PFSK-1 (cell line): ENCODE results near the gene CEP41.

Experiments used
- FOXP2 ChIP-seq: optimal IDR thresholded peaks from 2 replicates; pipeline ENCODE3; 2011; ENCODE audit warnings: borderline replicate concordance, control low read depth, inconsistent platforms; ENCODE audit not compliant: insufficient read depth; ENCODE audit errors: extremely low read length, extremely low read depth
- POLR2AphosphoS5 ChIP-seq: IDR thresholded peaks from 2 replicates; pipeline ENCODE4 v1.6.1; 2012; ENCODE audit warnings: low read depth, mild to moderate bottlenecking, control low read depth, low read length, moderate library complexity
- REST ChIP-seq, 2 experiments: IDR thresholded peaks; 2 replicates each; pipeline versions ENCODE4 v1.6.1 to v1.8.0; 2011 to 2012; ENCODE audit warnings: low read depth in 2 of 2, low read length in 2 of 2, control low read depth in 1 of 2, inconsistent platforms in 1 of 2, mild to moderate bottlenecking in 1 of 2, moderate library complexity in 1 of 2; ENCODE audit not compliant: insufficient read depth in 1 of 2
- SIN3A ChIP-seq: IDR thresholded peaks from 2 replicates; pipeline ENCODE4 v1.6.1; 2012; ENCODE audit warnings: mild to moderate bottlenecking, low read length, moderate library complexity, borderline replicate concordance; ENCODE audit not compliant: insufficient read depth
- TAF1 ChIP-seq: IDR thresholded peaks from 2 replicates; pipeline ENCODE4 v1.6.1; 2012; ENCODE audit warnings: low read length, control low read depth, borderline replicate concordance; ENCODE audit not compliant: insufficient read depth

The CEP41 gene

GRCh38 chr7:130398526-130399090 is 42.2 kb downstream of the CEP41 start:
- TF ChIP-seq REST (IDR thresholded peaks at IDR 0.05; ENCODE audit: insufficient read depth in 1 of 2, low read depth in 2 of 2, low read length in 2 of 2) (no peak), TAF1 (no peak), SIN3A (no peak), POLR2AphosphoS5 (no peak), FOXP2 (no peak)

- no peak for TF ChIP-seq POLR2AphosphoS5
- TF ChIP-seq TAF1, result no peak
- TF ChIP-seq FOXP2, result no peak
- TF ChIP-seq REST (IDR thresholded peaks at IDR 0.05; ENCODE audit: insufficient read depth in 1 of 2, low read depth in 2 of 2, low read length in 2 of 2), result no peak
- TF ChIP-seq SIN3A, result no peak
Measured at GRCh38 chr7:130397758-130398073, 43.1 kb downstream of the CEP41 start.

- TF ChIP-seq FOXP2 (no peak), SIN3A (no peak), REST (IDR thresholded peaks at IDR 0.05; ENCODE audit: insufficient read depth in 1 of 2, low read depth in 2 of 2, low read length in 2 of 2) (no peak), POLR2AphosphoS5 (no peak), TAF1 (no peak)
Measured at GRCh38 chr7:130397051-130397757, 43.6 kb downstream of the CEP41 start.

- no peak for TF ChIP-seq REST (IDR thresholded peaks at IDR 0.05; ENCODE audit: insufficient read depth in 1 of 2, low read depth in 2 of 2, low read length in 2 of 2)
- TF ChIP-seq FOXP2, result no peak
- no peak for TF ChIP-seq SIN3A
- no peak for TF ChIP-seq TAF1
- TF ChIP-seq POLR2AphosphoS5, result no peak
Measured at GRCh38 chr7:130396109-130396508, 44.7 kb downstream of the CEP41 start.

GRCh38 chr7:130395421-130395820 is 45.4 kb downstream of the CEP41 start:
- no peak for TF ChIP-seq REST (IDR thresholded peaks at IDR 0.05; ENCODE audit: insufficient read depth in 1 of 2, low read depth in 2 of 2, low read length in 2 of 2)
- no peak for TF ChIP-seq SIN3A
- TF ChIP-seq FOXP2, result no peak
- TF ChIP-seq POLR2AphosphoS5, result no peak
- TF ChIP-seq TAF1, result no peak
